Testis (tissue), 3 donors: ENCODE results near the gene CFAP57. TPM values are rescaled to one million over a fixed set of nuclear protein-coding genes. Genes with fewer than 3 reads are reported as not detected.
"Not testable (repeated sequence)": the region's sequence is repeated elsewhere in the genome, so short reads cannot be mapped to it uniquely, and the experiment has no call there.

ENCODE experiments used
- DNase-seq: peaks from one replicate; pipeline ENCODE4 v3.0.0-alpha.2; 2019
- H3K27ac ChIP-seq, 2 donors: fragments of 200-600 bp; sonication (generic); one replicate each; pipeline ENCODE4 v1.5.1; 2019
- H3K27me3 ChIP-seq: fragments of 200-600 bp; sonication (generic); one replicate; pipeline ENCODE4 v1.5.1; 2019
- H3K36me3 ChIP-seq: fragments of 200-600 bp; sonication (generic); one replicate; pipeline ENCODE4 v1.5.1; 2017; ENCODE audit warnings: low read depth; ENCODE audit errors: missing control alignments
- H3K4me1 ChIP-seq: fragments of 200-600 bp; sonication (generic); one replicate; pipeline ENCODE4 v1.5.1; 2019
- H3K4me3 ChIP-seq, 2 donors: fragments of 200-600 bp; sonication (generic); one replicate each; pipeline ENCODE4 v1.5.1; 2017 to 2019
- H3K9me3 ChIP-seq: fragments of 200-600 bp; sonication (generic); one replicate; pipeline ENCODE4 v1.5.1; 2017
- CTCF ChIP-seq, 3 experiments: fragments of 450-650 bp in 2 of 3; fragments of 200-600 bp in 1 of 3; sonication (generic) in 1 of 3; IDR thresholded peaks; one replicate each; pipeline ENCODE4 v1.5.1; 2016 to 2019; ENCODE audit warnings: antibody characterized with exemption in 3 of 3, mild to moderate bottlenecking in 2 of 3, moderate library complexity in 1 of 3
- POLR2A ChIP-seq: fragments of 450-650 bp; IDR thresholded peaks from one replicate; pipeline ENCODE4 v1.6.1; 2017; ENCODE audit warnings: antibody characterized with exemption, mild to moderate bottlenecking, moderate library complexity
- WGBS, 2 donors: methylation state at CpG; one replicate each; pipeline ENCODE4 v1.1.5; 2018; 5-methylcytosine and 5-hydroxymethylcytosine counted together
- intact Hi-C: fragments of 100-400 bp; cut with DNase I; formaldehyde crosslinking; loops from one replicate; pipeline ENCODE4 v1.15.1; 2023; ENCODE audit warnings: low total_unique reads
- polyA plus RNA-seq: library from polyadenylated mRNA; stranded (reverse); fragments of 350-450 nt; fragmentation: Illumina TruSeq; extraction: RNeasy Lipid Tissue Mini Kit (QIAGEN cat#74804); gene quantifications from one replicate; pipeline ENCODE4 v1.2.3, GENCODE V29; 2014; ENCODE audit warnings: low read depth, low replicate concordance; ENCODE audit not compliant: insufficient read depth
- total RNA-seq, 2 donors: library from RNA; depleted of rRNA; stranded (reverse); fragments of >200 nt; gene quantifications; one replicate each; pipeline ENCODE4 v1.2.3, GENCODE V29; 2016

CFAP57 gene
- total and polyA plus RNA-seq, 3 donors from 2014 or later: 16.6 to 38.7 (median 22.9) TPM

DNA sequence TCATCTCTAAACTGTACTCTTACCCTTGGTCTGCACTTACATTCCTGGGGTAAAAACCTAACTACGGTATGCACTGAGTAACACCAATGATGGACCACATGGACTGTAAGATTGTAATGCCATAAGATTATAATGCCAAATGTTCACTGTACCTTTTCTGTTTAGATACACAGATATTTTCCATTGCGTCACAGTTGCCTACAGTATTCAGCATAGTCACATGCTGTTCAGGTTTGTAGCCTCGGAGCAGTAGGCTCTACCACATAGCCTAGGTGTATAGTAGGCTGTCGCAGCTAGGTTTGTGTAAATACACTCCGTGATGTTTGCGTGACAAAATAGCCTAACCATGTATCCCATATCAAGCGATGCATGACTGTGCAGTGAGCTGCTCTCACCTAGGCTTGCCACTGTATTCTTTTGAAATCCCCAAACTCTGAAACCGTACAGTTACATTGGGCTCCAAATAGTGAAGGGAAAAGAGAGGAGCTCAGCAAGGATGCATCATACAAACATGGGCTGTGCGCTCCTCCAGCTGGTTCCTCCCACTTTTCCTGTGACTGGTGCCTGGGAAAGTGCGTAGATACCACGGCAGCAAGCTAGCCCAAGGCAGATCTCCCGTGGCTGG lies 35.2 kb downstream of the CFAP57 start:
- H3K27ac ChIP-seq: no peak overlapping the region
- H3K27me3 ChIP-seq: no peaks in the 10 kb centered on the region
- DNase-seq: no peak
- no peaks in the 10 kb centered on the region for H3K36me3 ChIP-seq
- no peak for TF ChIP-seq POLR2A
- TF ChIP-seq CTCF (IDR thresholded peaks at IDR 0.05): no peak
- intact Hi-C loops: no loop called here
- 87 to 89% methylated on average over 12 of the region's 12 CpGs for WGBS, 2 donors
- H3K4me3 ChIP-seq: no peak overlapping the region
- H3K9me3 ChIP-seq: no peaks in the 10 kb centered on the region
- H3K4me1 ChIP-seq: peaks cover 6% of the 10 kb centered on the region

GRCh38 chr1:43208277-43208676 lies 36.1 kb downstream of the CFAP57 start:
- H3K9me3 ChIP-seq, intact Hi-C loops, H3K4me3 ChIP-seq, H3K27me3 ChIP-seq, DNase-seq, H3K4me1 ChIP-seq, H3K36me3 ChIP-seq, H3K27ac ChIP-seq: not testable (repeated sequence)
- WGBS, 2 donors: 93 to 94% methylated on average over 8 of the region's 8 CpGs

DNA sequence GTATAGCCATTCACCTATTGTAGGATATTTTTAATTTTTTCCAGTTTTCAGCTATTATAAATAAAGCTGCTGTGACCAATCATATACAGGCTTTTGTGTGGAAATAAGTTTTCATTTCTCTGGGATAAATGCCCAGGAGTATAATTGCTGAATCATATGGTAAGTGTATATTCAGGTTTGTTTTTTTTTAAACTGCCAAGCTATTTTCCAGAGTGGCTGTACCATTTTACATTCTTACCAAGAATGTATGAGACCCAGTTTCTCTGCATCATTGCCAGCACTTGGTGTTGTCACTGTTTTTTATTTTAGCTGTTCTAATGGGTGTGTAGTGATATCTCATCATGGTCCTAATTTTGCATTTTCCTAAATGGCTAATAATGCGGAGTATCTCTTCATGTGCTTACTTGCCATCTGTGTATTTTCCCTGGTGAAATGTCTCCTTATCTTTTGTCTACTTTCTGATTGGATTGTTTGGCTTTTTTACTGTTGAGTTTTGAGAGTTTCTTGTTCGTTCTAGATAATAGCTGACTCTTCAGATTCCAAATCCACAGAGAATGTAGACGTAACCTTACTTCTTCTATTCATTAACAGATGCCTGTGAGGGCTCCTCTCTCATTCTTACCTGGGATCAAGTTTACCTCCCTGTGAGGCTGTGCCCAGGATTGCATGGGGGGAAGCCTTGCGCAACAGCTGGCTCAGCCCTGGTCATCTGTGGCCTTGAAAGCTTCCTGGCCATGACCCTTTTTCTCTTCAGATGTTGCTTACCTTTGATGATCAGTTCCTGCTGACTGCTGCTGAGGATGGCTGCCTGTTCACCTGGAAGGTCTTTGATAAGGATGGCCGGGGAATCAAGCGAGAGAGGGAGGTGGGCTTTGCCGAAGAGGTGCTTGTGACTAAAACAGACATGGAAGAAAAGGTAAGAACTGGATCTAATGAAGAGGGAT lies 42.6 kb downstream of the CFAP57 start:
- no peaks in the 10 kb centered on the region for H3K27me3 ChIP-seq
- 54 to 64% methylated on average over 7 of the region's 7 CpGs for WGBS, 2 donors
- H3K9me3 ChIP-seq: no peaks in the 10 kb centered on the region
- H3K4me3 ChIP-seq: no peak overlapping the region
- intact Hi-C loops: no loop called here
- no peak for DNase-seq
- H3K4me1 ChIP-seq: no peaks in the 10 kb centered on the region
- TF ChIP-seq CTCF (IDR thresholded peaks at IDR 0.05) (no peak), POLR2A (no peak)
- no peak overlapping the region for H3K27ac ChIP-seq
- H3K36me3 ChIP-seq: no peaks in the 10 kb centered on the region

DNA sequence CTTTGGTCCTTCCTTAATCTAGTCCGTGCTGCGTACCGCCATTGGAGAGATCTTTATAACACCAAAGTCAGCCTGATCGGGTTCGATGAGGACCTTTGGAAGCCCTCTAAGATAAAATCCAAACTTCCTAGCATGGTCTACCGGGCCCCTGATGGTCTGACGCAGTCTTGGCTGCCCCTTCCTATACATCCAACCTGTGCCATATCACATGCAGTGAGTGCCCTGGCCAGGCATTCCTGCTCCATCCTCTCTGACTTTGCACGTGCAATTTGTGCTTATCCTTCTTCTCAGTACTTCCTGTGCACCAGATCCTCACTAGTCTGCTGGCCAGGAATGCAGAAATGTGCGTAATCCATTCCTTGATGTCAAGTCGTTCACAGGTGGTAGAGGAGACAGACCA lies 45.6 kb downstream of the CFAP57 start:
- intact Hi-C loops: no loop called here
- Histone ChIP-seq H3K4me3 (no peak overlapping the region), H3K36me3 (no peaks in the 10 kb centered on the region), H3K4me1 (no peaks in the 10 kb centered on the region), H3K9me3 (no peaks in the 10 kb centered on the region), H3K27ac (no peak overlapping the region), H3K27me3 (no peaks in the 10 kb centered on the region)
- DNase-seq: no peak
- no peak for TF ChIP-seq CTCF (IDR thresholded peaks at IDR 0.05)
- TF ChIP-seq POLR2A: no peak
- WGBS, 2 donors: 87 to 91% methylated on average over 10 of the region's 10 CpGs

GRCh38 chr1:43220905-43221778 lies 49.0 kb downstream of the CFAP57 start:
- 79 to 81% methylated on average over 7 of the region's 7 CpGs for WGBS, 2 donors
- TF ChIP-seq POLR2A (no peak), CTCF (IDR thresholded peaks at IDR 0.05) (no peak)
- Histone ChIP-seq H3K9me3 (no peaks in the 10 kb centered on the region), H3K36me3 (no peaks in the 10 kb centered on the region), H3K4me3 (no peak overlapping the region), H3K27me3 (no peaks in the 10 kb centered on the region), H3K27ac (no peak overlapping the region), H3K4me1 (no peaks in the 10 kb centered on the region)
- no peak for DNase-seq
- intact Hi-C loops: no loop called here
